Measurements from ENCODE around the gene HPCA. TPM values are rescaled to one million over a fixed set of nuclear protein-coding genes. Genes with fewer than 3 reads are reported as not detected.
A peak's percentile ranks its signal among the peaks of the same experiment; 100 is the strongest.

Gene HPCA
- total RNA-seq, 1 experiment from 2014 or later, result not detected

DNA sequence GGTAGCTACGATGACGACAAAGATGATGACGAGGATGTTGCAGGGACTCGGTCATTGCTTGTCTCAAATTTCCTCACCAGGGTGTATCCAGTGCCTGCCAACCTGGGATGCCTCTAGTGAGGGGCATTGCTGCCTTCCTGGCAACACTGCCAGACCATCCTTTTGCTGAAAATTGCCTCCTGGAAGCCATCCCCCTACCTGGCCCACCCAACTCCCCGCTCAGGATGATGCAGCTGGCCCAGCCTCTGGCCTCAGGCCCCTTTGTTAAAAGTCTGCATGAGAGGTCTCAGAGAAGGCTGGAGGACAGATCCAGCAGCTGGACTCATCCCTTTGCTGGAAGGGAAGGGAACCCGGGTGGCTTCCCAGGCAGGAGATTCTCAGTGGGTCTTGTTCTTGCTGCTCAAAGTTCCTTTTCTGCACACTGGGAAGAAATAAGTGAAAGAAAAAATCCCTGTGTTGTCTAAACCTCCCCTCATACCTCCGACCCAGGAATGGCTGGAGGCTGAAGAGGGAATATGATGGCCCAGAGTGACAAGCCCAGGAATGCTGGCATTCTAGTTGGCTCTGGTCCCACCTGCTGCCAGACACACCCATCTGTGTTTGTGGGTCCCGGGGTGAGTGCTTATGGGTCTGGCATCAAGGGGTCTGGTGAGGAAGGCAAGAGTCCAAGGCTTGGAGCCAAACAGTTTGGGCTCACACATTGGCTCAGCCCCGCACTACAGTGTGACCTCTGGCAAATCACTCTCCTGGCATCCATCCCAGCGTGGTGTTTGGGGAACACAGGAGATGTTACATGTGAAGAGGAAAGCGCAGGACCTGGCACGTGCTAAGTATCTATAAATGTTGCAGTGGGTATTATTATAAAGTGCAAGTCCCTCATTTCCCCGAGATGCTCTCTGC, 8.8 kb upstream of the HPCA start:
- CTCF ChIA-PET, result interaction anchor here (1.3 to 1.7 kb wide), 2 partner anchors 130 to 209 kb away, joined by 4 to 6 read pairs; no protein-coding TSS in a partner anchor
- BruUV-seq (replicated peaks), result no TSS peak

DNA sequence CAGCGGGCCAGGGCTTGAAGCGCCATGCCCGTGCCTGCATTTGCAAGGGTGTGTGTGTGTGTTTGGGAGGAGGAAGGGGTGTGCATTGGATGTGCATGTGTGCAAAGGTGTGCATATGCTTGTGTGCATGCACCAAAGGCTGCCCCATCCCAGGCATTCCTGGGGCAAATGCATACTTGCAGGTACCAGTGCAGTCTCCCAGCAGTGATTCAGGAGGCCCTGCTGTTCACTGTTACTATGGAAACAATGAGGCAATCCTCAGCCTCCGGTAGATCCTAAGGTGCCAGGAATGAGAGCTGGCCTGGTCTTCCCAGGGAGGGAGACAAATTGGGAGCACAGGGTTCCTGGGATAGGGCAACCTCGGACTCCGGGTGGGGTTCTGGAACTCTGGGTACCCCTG, 8.1 kb upstream of the HPCA start:
- Mint-ChIP-seq H3K36me3 (ENCODE audit: insufficient read depth, unreplicated experiment) (no peaks in the 10 kb centered on the region), H3K9me3 (ENCODE audit: low read depth, unreplicated experiment) (no peaks in the 10 kb centered on the region), H3K27ac (ENCODE audit: unreplicated experiment) (no peak overlapping the region), H3K4me3 (ENCODE audit: low read depth, unreplicated experiment) (no peak overlapping the region), H3K4me1 (ENCODE audit: low read depth, unreplicated experiment) (peaks cover 32% of the 10 kb centered on the region), H3K27me3 (ENCODE audit: unreplicated experiment) (peaks cover 37% of the 10 kb centered on the region)
- DNase-seq, result no peak
- no TSS peak for BruUV-seq (replicated peaks)
- CTCF ChIA-PET, result interaction anchor here (0.6 to 1.2 kb wide), 2 partner anchors 15 to 29 kb away, joined by 3 read pairs; no protein-coding TSS in a partner anchor
- no peak for TF ChIP-seq CTCF (IDR thresholded peaks at IDR 0.05; ENCODE audit: unreplicated experiment)
- intact Hi-C loops (cut with micrococcal nuclease; ENCODE audit: unreplicated experiment), result loop anchor here (10.0 kb wide), 1 partner anchor 473 kb away; no protein-coding TSS in a partner anchor

More for the DNA sequence above, 8.8 kb upstream of the HPCA start:
- no peak overlapping the region for H3K27ac Mint-ChIP-seq (ENCODE audit: unreplicated experiment)
- peaks cover 32% of the 10 kb centered on the region for H3K4me1 Mint-ChIP-seq (ENCODE audit: low read depth, unreplicated experiment)
- H3K4me3 Mint-ChIP-seq (ENCODE audit: low read depth, unreplicated experiment), result no peak overlapping the region
- H3K36me3 Mint-ChIP-seq (ENCODE audit: insufficient read depth, unreplicated experiment), result peaks cover 4% of the 10 kb centered on the region
- TF ChIP-seq CTCF (IDR thresholded peaks at IDR 0.05; ENCODE audit: unreplicated experiment), result no peak
- DNase-seq, result no peak
- H3K27me3 Mint-ChIP-seq (ENCODE audit: unreplicated experiment), result peaks cover 43% of the 10 kb centered on the region
- intact Hi-C loops (cut with micrococcal nuclease; ENCODE audit: unreplicated experiment), result loop anchor here (10.0 kb wide), 1 partner anchor 473 kb away; no protein-coding TSS in a partner anchor
- no peaks in the 10 kb centered on the region for H3K9me3 Mint-ChIP-seq (ENCODE audit: low read depth, unreplicated experiment)

DNA sequence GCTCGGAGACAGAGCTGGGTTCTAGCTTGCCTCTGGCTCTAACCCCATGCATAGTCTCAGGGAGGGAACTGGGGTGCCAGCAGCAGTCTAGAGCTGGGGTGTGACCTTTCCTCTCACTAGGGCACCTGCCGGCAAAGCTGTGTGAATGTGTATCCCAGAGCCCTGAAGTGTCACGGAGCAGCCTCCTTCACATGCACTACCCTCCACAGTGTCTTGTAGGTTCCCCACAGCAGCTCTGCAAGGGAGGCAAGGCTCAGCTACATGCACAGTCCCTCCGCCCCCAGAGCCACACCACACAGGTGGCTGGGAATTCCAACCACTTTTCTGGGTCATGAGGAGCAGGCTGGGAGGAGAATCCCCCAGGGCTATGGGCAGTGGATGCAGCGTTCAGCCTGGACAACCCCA, 7.7 kb upstream of the HPCA start:
- no peak for TF ChIP-seq CTCF (IDR thresholded peaks at IDR 0.05; ENCODE audit: unreplicated experiment)
- BruUV-seq (replicated peaks), result no TSS peak
- peaks cover 33% of the 10 kb centered on the region for H3K4me1 Mint-ChIP-seq (ENCODE audit: low read depth, unreplicated experiment)
- no peaks in the 10 kb centered on the region for H3K9me3 Mint-ChIP-seq (ENCODE audit: low read depth, unreplicated experiment)
- H3K27ac Mint-ChIP-seq (ENCODE audit: unreplicated experiment), result no peak overlapping the region
- intact Hi-C loops (cut with micrococcal nuclease; ENCODE audit: unreplicated experiment), result loop anchor here (10.0 kb wide), 1 partner anchor 474 kb away; no protein-coding TSS in a partner anchor
- H3K27me3 Mint-ChIP-seq (ENCODE audit: unreplicated experiment), result peaks cover 40% of the 10 kb centered on the region
- CTCF ChIA-PET, result interaction anchor here (0.6 to 1.2 kb wide), 2 partner anchors 14 to 29 kb away, joined by 3 read pairs; no protein-coding TSS in a partner anchor
- peaks cover 3% of the 10 kb centered on the region for H3K36me3 Mint-ChIP-seq (ENCODE audit: insufficient read depth, unreplicated experiment)
- no peak overlapping the region for H3K4me3 Mint-ChIP-seq (ENCODE audit: low read depth, unreplicated experiment)
- DNase-seq, result no peak

DNA sequence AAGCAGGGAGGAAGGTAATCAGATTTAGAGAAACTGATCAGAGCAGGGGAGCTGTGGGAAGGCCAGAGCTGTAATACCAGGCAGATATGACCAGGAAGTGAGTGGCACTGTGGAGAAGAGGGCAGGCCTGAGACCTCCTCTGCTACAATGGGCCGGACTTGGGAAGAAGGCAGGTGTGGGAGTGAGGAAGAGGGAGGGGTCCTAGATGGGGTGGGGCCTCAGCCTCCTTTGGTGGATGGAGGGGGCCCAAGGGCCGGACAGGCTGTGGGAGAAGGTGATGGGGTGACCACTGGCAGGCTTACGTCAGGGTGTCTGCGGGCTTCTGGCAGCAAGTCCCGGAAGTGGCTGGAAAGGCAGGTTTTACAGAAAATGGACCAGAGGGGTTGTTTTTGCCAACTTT, 5.0 kb upstream of the HPCA start:
- no TSS peak for BruUV-seq (replicated peaks)
- Mint-ChIP-seq H3K27me3 (ENCODE audit: unreplicated experiment) (peaks cover 45% of the 10 kb centered on the region), H3K4me3 (ENCODE audit: low read depth, unreplicated experiment) (no peak overlapping the region), H3K4me1 (ENCODE audit: low read depth, unreplicated experiment) (peaks cover 36% of the 10 kb centered on the region), H3K9me3 (ENCODE audit: low read depth, unreplicated experiment) (no peaks in the 10 kb centered on the region), H3K27ac (ENCODE audit: unreplicated experiment) (peak overlapping the region; percentile 21), H3K36me3 (ENCODE audit: insufficient read depth, unreplicated experiment) (peaks cover 12% of the 10 kb centered on the region)
- intact Hi-C loops (cut with micrococcal nuclease; ENCODE audit: unreplicated experiment), result no loop called here
- CTCF ChIA-PET, result no interaction called here
- DNase-seq, result no peak
- no peak for TF ChIP-seq CTCF (IDR thresholded peaks at IDR 0.05; ENCODE audit: unreplicated experiment)
